Measurements from ENCODE around the gene FBXL14.

Gene FBXL14

GRCh38 chr12:1594261-1595025, at the start of gene FBXL14:
Gene FBXL14, minus strand, starts transcription at chr12:1594581. Its CDS starts 515 bp downstream, at chr12:1594066.
- peak; percentile 98 for DNase-seq (ENCODE audit: low spot score)

- DNase-seq (ENCODE audit: low spot score) = no peak
These were observed 49.6 kb upstream of the FBXL14 start for GRCh38 chr12:1643905-1644533.

- no peak for DNase-seq (ENCODE audit: low spot score)
These were observed 48.7 kb upstream of the FBXL14 start for GRCh38 chr12:1643043-1643442.

- no peak for DNase-seq (ENCODE audit: low spot score)
These were observed 48.1 kb upstream of the FBXL14 start for GRCh38 chr12:1642513-1642912.

- DNase-seq (ENCODE audit: low spot score) = no peak
These were observed 46.2 kb upstream of the FBXL14 start for GRCh38 chr12:1640328-1641234.

GRCh38 chr12:1639538-1639937, 45.2 kb upstream of the FBXL14 start:
- DNase-seq (ENCODE audit: low spot score) = no peak

GRCh38 chr12:1638203-1638602, 43.8 kb upstream of the FBXL14 start:
- DNase-seq (ENCODE audit: low spot score) = no peak

GRCh38 chr12:1635301-1636095, 41.1 kb upstream of the FBXL14 start:
- no peak for DNase-seq (ENCODE audit: low spot score)

GRCh38 chr12:1634590-1635191, 40.3 kb upstream of the FBXL14 start:
- DNase-seq (ENCODE audit: low spot score) = peak; percentile 84

- no peak for DNase-seq (ENCODE audit: low spot score)
These were observed 39.8 kb upstream of the FBXL14 start for GRCh38 chr12:1634149-1634548.

- DNase-seq (ENCODE audit: low spot score) = no peak
These were observed 39.1 kb upstream of the FBXL14 start for GRCh38 chr12:1633459-1633858.

- DNase-seq (ENCODE audit: low spot score) = no peak
These were observed 38.3 kb upstream of the FBXL14 start for GRCh38 chr12:1632702-1633101.

GRCh38 chr12:1630827-1631591, 36.6 kb upstream of the FBXL14 start:
- DNase-seq (ENCODE audit: low spot score) = peak; percentile 62

- peak; percentile 73 for DNase-seq (ENCODE audit: low spot score)
These were observed 35.9 kb upstream of the FBXL14 start for GRCh38 chr12:1630133-1630826.

- DNase-seq (ENCODE audit: low spot score) = peak; percentile 68
These were observed 35.2 kb upstream of the FBXL14 start for GRCh38 chr12:1629338-1630132.

GRCh38 chr12:1628666-1629337, 34.4 kb upstream of the FBXL14 start, which contains the start of gene WNT5B:
Gene WNT5B, plus strand, starts transcription at chr12:1629231. Its CDS starts 2,124 bp downstream, at chr12:1631355.
- DNase-seq (ENCODE audit: low spot score) = no peak

GRCh38 chr12:1622406-1622805, 28.0 kb upstream of the FBXL14 start:
- no peak for DNase-seq (ENCODE audit: low spot score)

- DNase-seq (ENCODE audit: low spot score) = no peak
These were observed 25.7 kb upstream of the FBXL14 start for GRCh38 chr12:1620092-1620491.

Data from ecto neural progenitor cell (in vitro differentiated cells).